Erythroblast (primary cell): Measurements from ENCODE around the gene TSSK2.
A peak's percentile ranks its signal among the peaks of the same experiment; 100 is the strongest.
"Not testable (repeated sequence)": the region's sequence is repeated elsewhere in the genome, so short reads cannot be mapped to it uniquely, and the experiment has no call there.

Experiments used
- DNase-seq, 2 experiments: peaks; one replicate each; lab custom pipeline; 2025; lab: John Stamatoyannopoulos, UW
- GATA1 ChIP-seq: IDR thresholded peaks from 2 replicates; pipeline ENCODE4 v1.6.1; 2011; ENCODE audit warnings: low read depth, mild to moderate bottlenecking, control low read depth, low read length, moderate library complexity
- POLR2A ChIP-seq: IDR thresholded peaks from 2 replicates; pipeline ENCODE4 v1.6.1; 2011; ENCODE audit warnings: mild to moderate bottlenecking, low read length

TSSK2 gene

GRCh38 chr22:19130959-19131684, at the start of gene TSSK2:
TSS of gene TSSK2 (plus strand) at chr22:19131308. CDS start at chr22:19131400, 92 bp downstream.
- DNase-seq: no peak
- TF ChIP-seq POLR2A (no peak), GATA1 (no peak)

GRCh38 chr22:19081351-19081750, 49.8 kb upstream of the TSSK2 start:
- DNase-seq: no peak

DNA sequence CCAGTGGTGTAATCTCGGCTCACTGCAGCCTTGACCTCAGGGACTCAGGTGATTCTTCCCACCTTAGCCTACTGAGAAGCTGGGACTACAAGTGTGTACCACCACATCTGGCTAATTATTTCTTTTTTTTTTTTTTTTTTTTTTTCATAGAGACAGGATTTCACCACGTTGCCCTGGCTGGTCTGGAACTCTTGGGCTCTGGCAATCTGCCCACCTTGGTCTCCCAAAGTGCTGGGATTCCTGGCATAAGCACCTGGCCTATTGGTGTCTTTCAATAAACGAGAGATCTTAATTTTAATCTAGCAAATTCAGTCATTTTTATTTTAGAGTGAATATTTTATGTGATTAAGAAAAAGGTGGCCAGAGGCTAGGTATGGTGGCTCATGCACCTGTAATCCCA, 49.0 kb upstream of the TSSK2 start:
- TF ChIP-seq GATA1 (no peak), POLR2A (no peak)
- no peak for DNase-seq

More at GRCh38 chr22:19081351-19081750, 49.8 kb upstream of the TSSK2 start:
- TF ChIP-seq POLR2A (no peak), GATA1 (no peak)

DNA sequence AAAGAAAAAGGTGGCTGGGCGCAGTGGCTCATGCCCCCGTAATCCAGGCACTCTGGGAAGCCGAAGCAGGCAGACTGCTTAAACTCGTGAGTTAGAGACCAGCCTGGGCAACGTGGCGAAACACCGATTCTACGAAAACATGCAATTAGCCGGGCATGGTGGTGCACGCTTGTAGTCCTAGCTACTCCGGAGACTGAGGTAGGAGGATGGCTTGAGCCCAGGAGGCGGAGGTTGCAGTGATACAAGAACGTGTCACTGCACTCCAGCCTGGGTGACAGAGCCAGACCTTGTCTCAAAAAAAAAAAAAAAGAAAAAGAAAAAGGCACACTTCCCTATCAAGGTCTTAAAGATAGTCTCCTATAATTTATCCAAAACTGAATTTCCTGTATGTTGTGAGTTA, 48.3 kb upstream of the TSSK2 start:
- TF ChIP-seq GATA1 (no peak), POLR2A (no peak)
- DNase-seq: no peak

DNA sequence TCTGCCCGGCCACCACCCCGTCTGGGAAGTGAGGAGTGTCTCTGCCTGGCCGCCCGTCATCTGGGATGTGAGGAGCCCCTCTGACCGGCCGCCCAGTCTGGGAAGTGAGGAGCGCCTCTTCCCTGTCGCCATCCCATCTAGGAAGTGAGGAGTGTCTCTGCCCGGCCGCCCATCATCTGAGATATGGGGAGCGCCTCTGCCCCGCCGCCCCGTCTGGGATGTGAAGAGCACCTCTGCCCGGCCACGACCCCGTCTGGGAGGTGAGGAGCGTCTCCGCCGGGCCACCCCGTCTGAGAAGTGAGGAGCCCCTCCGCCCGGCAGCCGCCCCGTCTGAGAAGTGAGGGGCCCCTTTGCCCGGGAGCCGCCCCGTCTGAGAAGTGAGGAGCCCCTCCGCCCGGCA, 47.0 kb upstream of the TSSK2 start:
- DNase-seq: not testable (repeated sequence)

DNA sequence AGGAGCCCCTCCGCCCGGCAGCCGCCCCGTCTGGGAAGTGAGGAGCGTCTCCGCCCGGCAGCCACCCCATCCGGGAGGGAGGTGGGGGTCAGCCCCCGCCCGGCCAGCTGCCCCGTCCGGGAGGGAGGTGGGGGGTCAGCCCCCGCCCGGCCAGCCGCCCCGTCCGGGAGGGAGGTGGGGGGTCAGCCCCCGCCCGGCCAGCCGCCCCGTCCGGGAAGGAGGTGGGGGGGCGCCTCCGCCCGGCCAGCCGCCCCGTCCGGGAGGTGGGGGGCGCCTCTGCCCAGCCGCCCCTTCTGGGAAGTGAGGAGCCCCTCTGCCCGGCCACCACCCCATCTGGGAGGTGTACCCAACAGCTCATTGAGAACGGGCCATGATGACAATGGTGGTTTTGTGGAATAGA, 46.5 kb upstream of the TSSK2 start:
- DNase-seq: not testable (repeated sequence)

DNA sequence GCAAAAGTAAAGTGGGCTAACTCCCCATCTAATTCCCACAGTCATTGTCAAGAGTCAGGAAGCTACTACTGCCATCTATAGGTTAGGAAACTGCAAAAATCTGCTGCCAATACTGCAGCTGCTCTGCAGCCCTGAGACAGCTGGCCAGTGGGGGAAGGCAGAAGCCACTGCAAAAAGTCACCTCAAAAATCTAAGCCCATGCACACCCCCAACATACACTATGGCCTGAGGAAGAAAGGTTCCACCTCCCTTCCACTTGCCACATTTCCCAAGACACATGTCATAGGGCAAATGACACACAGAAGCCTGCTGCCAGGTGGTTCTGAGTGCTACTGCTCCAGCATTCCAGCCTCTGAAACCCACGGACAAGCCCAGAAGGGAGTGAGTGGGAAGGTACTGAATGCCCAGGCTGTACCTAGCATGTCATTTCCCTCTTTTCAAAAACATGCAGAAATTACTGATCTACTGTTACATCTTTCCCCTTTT, 45.8 kb upstream of the TSSK2 start:
- TF ChIP-seq POLR2A: no peak
- TF ChIP-seq GATA1: no peak
- DNase-seq: peak; percentile 22

DNA sequence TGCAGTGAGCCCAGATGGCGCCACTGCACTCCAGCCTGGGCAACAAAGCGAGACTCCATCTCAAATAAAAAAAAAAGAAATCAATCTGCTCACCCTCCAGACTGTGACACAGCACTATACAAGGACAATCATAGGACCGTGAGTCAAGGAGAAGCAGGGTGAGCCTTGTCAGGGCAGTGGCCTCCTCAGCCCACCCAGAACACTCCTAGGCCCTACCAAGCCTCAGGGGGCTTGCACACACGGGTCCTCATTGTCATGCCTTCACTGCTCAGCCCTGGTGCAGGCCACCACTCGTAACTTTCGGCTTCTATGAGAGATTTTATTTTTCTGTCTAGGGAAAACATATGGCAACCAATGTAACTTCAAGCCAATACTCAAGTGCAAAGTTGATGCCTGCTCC, 44.7 kb upstream of the TSSK2 start:
- TF ChIP-seq POLR2A: no peak
- no peak for TF ChIP-seq GATA1
- no peak for DNase-seq

- no peak for TF ChIP-seq GATA1
- no peak for DNase-seq
These were observed 44.2 kb upstream of the TSSK2 start for GRCh38 chr22:19086896-19087295.

- no peak for DNase-seq
- TF ChIP-seq POLR2A (no peak), GATA1 (no peak)
These were observed 42.1 kb upstream of the TSSK2 start for GRCh38 chr22:19088866-19089595.

GRCh38 chr22:19090183-19090582, 40.9 kb upstream of the TSSK2 start:
- TF ChIP-seq GATA1 (no peak), POLR2A (no peak)
- DNase-seq: no peak

- DNase-seq: no peak
- TF ChIP-seq GATA1 (no peak), POLR2A (no peak)
These were observed 40.5 kb upstream of the TSSK2 start for GRCh38 chr22:19090586-19091127.

- DNase-seq: no peak
- no peak for TF ChIP-seq GATA1
- TF ChIP-seq POLR2A: no peak
These were observed 38.4 kb upstream of the TSSK2 start for GRCh38 chr22:19092725-19093124.

DNA sequence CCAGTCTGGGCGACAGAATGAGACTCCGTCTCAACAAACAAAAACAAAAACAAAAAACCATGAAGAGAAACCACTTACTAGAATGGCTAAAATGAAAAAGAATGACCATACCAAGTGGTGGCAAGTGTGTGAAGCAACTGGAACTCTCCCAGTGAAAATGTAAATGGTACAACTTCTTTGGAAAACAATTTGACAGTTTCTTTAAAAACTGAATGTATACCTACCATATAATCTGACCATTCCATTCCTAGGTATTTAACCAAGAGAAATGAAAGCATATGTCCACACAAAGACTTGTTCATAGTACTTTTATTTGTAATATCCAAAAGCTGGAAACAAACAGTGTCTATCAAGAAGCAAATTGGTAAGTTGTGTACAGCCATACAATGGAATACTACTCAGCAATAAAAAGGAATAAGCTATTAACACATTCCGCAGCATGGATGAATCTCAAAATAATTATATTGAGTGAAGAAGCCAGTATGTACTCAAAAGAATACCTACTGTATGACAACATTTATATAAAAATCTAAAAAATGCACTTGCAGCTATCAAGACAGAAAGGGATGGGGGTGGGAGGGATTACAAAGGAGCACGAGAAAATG, 36.6 kb upstream of the TSSK2 start:
- TF ChIP-seq POLR2A: no peak
- TF ChIP-seq GATA1: no peak
- DNase-seq: no peak
